Immature natural killer cell (primary cell): Measurements from ENCODE around the gene ATP8A1. TPM values are rescaled to one million over a fixed set of nuclear protein-coding genes. Genes with fewer than 3 reads are reported as not detected.

Experiments used
- DNase-seq, 3 donors: peaks; one replicate each; pipeline ENCODE4 v3.0.0; 2022; ENCODE audit warnings: mixed read lengths in 1 of 3
- H3K27ac Mint-ChIP-seq, 6 donors: one replicate each; pipeline ENCODE4 v1.8.0; 2020; ENCODE audit warnings: mixed read lengths in 6 of 6, mild to moderate bottlenecking in 5 of 6, inconsistent platforms in 4 of 6, moderate library complexity in 3 of 6
- H3K27me3 Mint-ChIP-seq, 3 donors: one replicate each; pipeline ENCODE4 v1.8.0; 2020 to 2021; ENCODE audit warnings: low read depth in 3 of 3, mild to moderate bottlenecking in 3 of 3, mixed read lengths in 3 of 3, moderate library complexity in 3 of 3, inconsistent platforms in 1 of 3
- H3K36me3 Mint-ChIP-seq, 3 donors: one replicate each; pipeline ENCODE4 v1.8.0; 2020; ENCODE audit warnings: mixed read lengths in 3 of 3, inconsistent platforms in 2 of 3, mild to moderate bottlenecking in 2 of 3
- H3K4me1 Mint-ChIP-seq, 2 donors: one replicate each; pipeline ENCODE4 v1.8.0; 2020; ENCODE audit warnings: inconsistent platforms in 2 of 2, mild to moderate bottlenecking in 2 of 2, mixed read lengths in 2 of 2, moderate library complexity in 1 of 2
- H3K4me3 Mint-ChIP-seq, 5 donors: one replicate each; pipeline ENCODE4 v1.8.0; 2020; ENCODE audit warnings: mild to moderate bottlenecking in 5 of 5, mixed read lengths in 5 of 5, inconsistent platforms in 3 of 5, moderate library complexity in 3 of 5
- H3K9me3 Mint-ChIP-seq, 6 donors: one replicate each; pipeline ENCODE4 v1.8.0; 2020; ENCODE audit warnings: mild to moderate bottlenecking in 6 of 6, mixed read lengths in 6 of 6, inconsistent platforms in 4 of 6, moderate library complexity in 3 of 6
- polyA plus RNA-seq, 3 donors: library from polyadenylated mRNA; unstranded; fragments of 300-500 nt; fragmentation: Illumina TruSeq; gene quantifications; one replicate each; pipeline ENCODE4 v1.2.3, GENCODE V29; 2021

Gene ATP8A1
- polyA plus RNA-seq, 3 donors from 2014 or later, result 15.3 to 23.0 (median 18.1) TPM

GRCh38 chr4:42607011-42607726 lies 49.7 kb downstream of the ATP8A1 start:
- H3K36me3 Mint-ChIP-seq, result peaks cover 26 to 28% (median 27%) of the 10 kb centered on the region in 3 donors
- H3K27ac Mint-ChIP-seq, result no peak overlapping the region
- H3K27me3 Mint-ChIP-seq, result peaks cover 0 to 7% (median 4%) of the 10 kb centered on the region in 3 donors
- DNase-seq, result no peak
- H3K4me3 Mint-ChIP-seq, result no peak overlapping the region
- H3K4me1 Mint-ChIP-seq, result peaks cover 15 to 40% of the 10 kb centered on the region in 2 donors
- peaks cover 0 to 1% (median 0%) of the 10 kb centered on the region in 6 donors for H3K9me3 Mint-ChIP-seq

- no peak overlapping the region for H3K4me3 Mint-ChIP-seq
- H3K27ac Mint-ChIP-seq, result no peak overlapping the region
- peaks cover 17 to 20% (median 19%) of the 10 kb centered on the region in 3 donors for H3K36me3 Mint-ChIP-seq
- DNase-seq, result no peak
- H3K27me3 Mint-ChIP-seq, result peaks cover 0 to 7% (median 4%) of the 10 kb centered on the region in 3 donors
- peaks cover 0 to 1% (median 0%) of the 10 kb centered on the region in 6 donors for H3K9me3 Mint-ChIP-seq
- H3K4me1 Mint-ChIP-seq, result peaks cover 17 to 43% of the 10 kb centered on the region in 2 donors
Observed at GRCh38 chr4:42605264-42605663, 51.6 kb downstream of the ATP8A1 start.

GRCh38 chr4:42603862-42604261 lies 53.0 kb downstream of the ATP8A1 start:
- DNase-seq, result no peak
- no peak overlapping the region for H3K4me3 Mint-ChIP-seq
- H3K27ac Mint-ChIP-seq, result peak overlapping the region in 2 of 6 donors; percentile 2 to 37
- H3K4me1 Mint-ChIP-seq, result peaks cover 13 to 37% of the 10 kb centered on the region in 2 donors
- peaks cover 9 to 17% (median 13%) of the 10 kb centered on the region in 3 donors for H3K36me3 Mint-ChIP-seq
- peaks cover 0 to 1% (median 0%) of the 10 kb centered on the region in 6 donors for H3K9me3 Mint-ChIP-seq
- peaks cover 0 to 4% (median 2%) of the 10 kb centered on the region in 3 donors for H3K27me3 Mint-ChIP-seq

GRCh38 chr4:42600578-42600977 lies 56.3 kb downstream of the ATP8A1 start:
- DNase-seq, result no peak
- Mint-ChIP-seq H3K27ac (no peak overlapping the region), H3K36me3 (peaks cover 8 to 18% (median 11%) of the 10 kb centered on the region in 3 donors)

GRCh38 chr4:42596918-42597317 lies 60.0 kb downstream of the ATP8A1 start:
- Mint-ChIP-seq H3K27me3 (no peaks in the 10 kb centered on the region), H3K9me3 (no peaks in the 10 kb centered on the region), H3K4me1 (peaks cover 2 to 20% of the 10 kb centered on the region in 2 donors), H3K27ac (no peak overlapping the region), H3K36me3 (peaks cover 0 to 12% (median 4%) of the 10 kb centered on the region in 3 donors), H3K4me3 (no peak overlapping the region)
- DNase-seq, result no peak

More at GRCh38 chr4:42600578-42600977, 56.3 kb downstream of the ATP8A1 start:
- peaks cover 8 to 38% of the 10 kb centered on the region in 2 donors for H3K4me1 Mint-ChIP-seq
- peaks cover 0 to 1% (median 0%) of the 10 kb centered on the region in 6 donors for H3K9me3 Mint-ChIP-seq
- H3K4me3 Mint-ChIP-seq, result no peak overlapping the region
- H3K27me3 Mint-ChIP-seq, result peaks cover 0 to 2% (median 0%) of the 10 kb centered on the region in 3 donors

GRCh38 chr4:42594888-42595287 lies 62.0 kb downstream of the ATP8A1 start:
- DNase-seq, result no peak
- H3K27ac Mint-ChIP-seq, result no peak overlapping the region
- no peaks in the 10 kb centered on the region for H3K27me3 Mint-ChIP-seq
- H3K9me3 Mint-ChIP-seq, result no peaks in the 10 kb centered on the region
- peaks cover 0 to 7% (median 4%) of the 10 kb centered on the region in 3 donors for H3K36me3 Mint-ChIP-seq
- no peak overlapping the region for H3K4me3 Mint-ChIP-seq
- H3K4me1 Mint-ChIP-seq, result peaks cover 0 to 13% of the 10 kb centered on the region in 2 donors

GRCh38 chr4:42588909-42589308 lies 68.0 kb downstream of the ATP8A1 start:
- H3K36me3 Mint-ChIP-seq, result peaks cover 6 to 35% (median 21%) of the 10 kb centered on the region in 3 donors
- DNase-seq, result no peak
- no peaks in the 10 kb centered on the region for H3K27me3 Mint-ChIP-seq
- H3K4me1 Mint-ChIP-seq, result peaks cover 0 to 6% of the 10 kb centered on the region in 2 donors
- H3K9me3 Mint-ChIP-seq, result no peaks in the 10 kb centered on the region
- H3K4me3 Mint-ChIP-seq, result no peak overlapping the region
- no peak overlapping the region for H3K27ac Mint-ChIP-seq

GRCh38 chr4:42586775-42587174 lies 70.1 kb downstream of the ATP8A1 start:
- DNase-seq, result no peak
- H3K36me3 Mint-ChIP-seq, result peaks cover 6 to 42% (median 21%) of the 10 kb centered on the region in 3 donors
- H3K4me1 Mint-ChIP-seq, result peaks cover 0 to 6% of the 10 kb centered on the region in 2 donors
- H3K9me3 Mint-ChIP-seq, result no peaks in the 10 kb centered on the region
- no peak overlapping the region for H3K4me3 Mint-ChIP-seq
- H3K27ac Mint-ChIP-seq, result no peak overlapping the region
- no peaks in the 10 kb centered on the region for H3K27me3 Mint-ChIP-seq

GRCh38 chr4:42579903-42580302 lies 77.0 kb downstream of the ATP8A1 start:
- H3K27ac Mint-ChIP-seq, result peak overlapping the region in 5 of 6 donors; percentile 32 to 82 (median 66)
- peaks cover 14 to 53% (median 24%) of the 10 kb centered on the region in 3 donors for H3K36me3 Mint-ChIP-seq

GRCh38 chr4:42578187-42578586 lies 78.7 kb downstream of the ATP8A1 start:
- Mint-ChIP-seq H3K27ac (no peak overlapping the region), H3K27me3 (no peaks in the 10 kb centered on the region), H3K36me3 (peaks cover 14 to 40% (median 19%) of the 10 kb centered on the region in 3 donors), H3K4me3 (no peak overlapping the region), H3K9me3 (no peaks in the 10 kb centered on the region), H3K4me1 (peaks cover 6 to 12% of the 10 kb centered on the region in 2 donors)
- no peak for DNase-seq

More at GRCh38 chr4:42579903-42580302, 77.0 kb downstream of the ATP8A1 start:
- H3K27me3 Mint-ChIP-seq, result no peaks in the 10 kb centered on the region
- peaks cover 6 to 19% of the 10 kb centered on the region in 2 donors for H3K4me1 Mint-ChIP-seq
- H3K9me3 Mint-ChIP-seq, result no peaks in the 10 kb centered on the region
- DNase-seq, result peak in 2 of 3 donors; percentile 12 to 22
- H3K4me3 Mint-ChIP-seq, result peak overlapping the region in 1 of 5 donors; percentile 3

GRCh38 chr4:42574870-42575430 lies 82.0 kb downstream of the ATP8A1 start:
- no peaks in the 10 kb centered on the region for H3K27me3 Mint-ChIP-seq
- peaks cover 11 to 44% (median 15%) of the 10 kb centered on the region in 3 donors for H3K36me3 Mint-ChIP-seq
- no peak overlapping the region for H3K27ac Mint-ChIP-seq
- H3K4me1 Mint-ChIP-seq, result peaks cover 9 to 13% of the 10 kb centered on the region in 2 donors
- no peak for DNase-seq
- no peaks in the 10 kb centered on the region for H3K9me3 Mint-ChIP-seq
- H3K4me3 Mint-ChIP-seq, result no peak overlapping the region

GRCh38 chr4:42573249-42573648 lies 83.7 kb downstream of the ATP8A1 start:
- no peak overlapping the region for H3K4me3 Mint-ChIP-seq
- peaks cover 5 to 7% of the 10 kb centered on the region in 2 donors for H3K4me1 Mint-ChIP-seq
- H3K36me3 Mint-ChIP-seq, result peaks cover 11 to 37% (median 13%) of the 10 kb centered on the region in 3 donors
- DNase-seq, result no peak
- no peaks in the 10 kb centered on the region for H3K9me3 Mint-ChIP-seq
- H3K27ac Mint-ChIP-seq, result peak overlapping the region in 3 of 6 donors; percentile 33 to 64 (median 40)
- no peaks in the 10 kb centered on the region for H3K27me3 Mint-ChIP-seq

GRCh38 chr4:42570221-42570620 lies 86.7 kb downstream of the ATP8A1 start:
- H3K27ac Mint-ChIP-seq, result peak overlapping the region in 3 of 6 donors; percentile 8 to 82 (median 10)
- no peaks in the 10 kb centered on the region for H3K9me3 Mint-ChIP-seq
- H3K4me1 Mint-ChIP-seq, result peaks cover 5 to 7% of the 10 kb centered on the region in 2 donors
- H3K27me3 Mint-ChIP-seq, result no peaks in the 10 kb centered on the region
- DNase-seq, result no peak
- peaks cover 3 to 17% (median 4%) of the 10 kb centered on the region in 3 donors for H3K36me3 Mint-ChIP-seq
- no peak overlapping the region for H3K4me3 Mint-ChIP-seq
